ENCODE results near the gene RBFOX2. TPM values are rescaled to one million over a fixed set of nuclear protein-coding genes. Genes with fewer than 3 reads are reported as not detected.
"Not testable (repeated sequence)": the region's sequence is repeated elsewhere in the genome, so short reads cannot be mapped to it uniquely, and the experiment has no call there.

RBFOX2 gene
- total RNA-seq, 2 experiments from 2014 or later = 1.9 to 2.4 TPM

GRCh38 chr22:36022697-36023096 is 5.9 kb downstream of the RBFOX2 start:
- no peak overlapping the region for H3K4me3 Mint-ChIP-seq
- ChIA-PET CTCF (no interaction called here), POLR2A (interaction anchor here (0.7 kb wide), 1 partner anchor 413 kb away, joined by 3 read pairs; no protein-coding TSS in a partner anchor)
- H3K9me3 Mint-ChIP-seq = no peaks in the 10 kb centered on the region
- H3K4me1 Mint-ChIP-seq (ENCODE audit: low read depth) = peaks cover 27% of the 10 kb centered on the region
- H3K27me3 ChIP-seq (ENCODE audit: control insufficient read depth in 1 of 2, insufficient read depth in 2 of 2, low read length in 2 of 2) = no peaks in the 10 kb centered on the region
- H3K27me3 Mint-ChIP-seq = no peaks in the 10 kb centered on the region
- H3K36me3 ChIP-seq (ENCODE audit: insufficient read depth, low read length) = no peaks in the 10 kb centered on the region
- H3K4me3 ChIP-seq (ENCODE audit: low read length) = no peak overlapping the region
- peak overlapping the region; percentile 66 for H3K27ac Mint-ChIP-seq
- peaks cover 2% of the 10 kb centered on the region for H3K4me1 ChIP-seq (ENCODE audit: insufficient read depth, low read length)
- TF ChIP-seq CTCF (IDR thresholded peaks at IDR 0.05) = no peak
- H3K36me3 Mint-ChIP-seq (ENCODE audit: low read depth) = no peaks in the 10 kb centered on the region
- H3K9me3 ChIP-seq (ENCODE audit: control insufficient read depth in 1 of 2, insufficient read depth in 1 of 2, low read length in 2 of 2) = no peaks in the 10 kb centered on the region
- intact Hi-C loops (cut with DNase I, micrococcal nuclease) = no loop called here
- ATAC-seq (ENCODE audit: poor library complexity) (no peak), DNase-seq (no peak)
- H3K27ac ChIP-seq (ENCODE audit: low read depth in 1 of 2, low read length in 2 of 2) = no peak overlapping the region

GRCh38 chr22:36022162-36022561 is 6.5 kb downstream of the RBFOX2 start:
- no peaks in the 10 kb centered on the region for H3K36me3 Mint-ChIP-seq (ENCODE audit: low read depth)
- ChIA-PET CTCF (no interaction called here), POLR2A (interaction anchor here (0.7 kb wide), 1 partner anchor 414 kb away, joined by 3 read pairs; no protein-coding TSS in a partner anchor)
- Histone ChIP-seq H3K27me3 (ENCODE audit: control insufficient read depth in 1 of 2, insufficient read depth in 2 of 2, low read length in 2 of 2) (no peaks in the 10 kb centered on the region), H3K36me3 (ENCODE audit: insufficient read depth, low read length) (no peaks in the 10 kb centered on the region), H3K27ac (ENCODE audit: low read depth in 1 of 2, low read length in 2 of 2) (no peak overlapping the region), H3K4me3 (ENCODE audit: low read length) (no peak overlapping the region), H3K4me1 (ENCODE audit: insufficient read depth, low read length) (no peaks in the 10 kb centered on the region), H3K9me3 (ENCODE audit: control insufficient read depth in 1 of 2, insufficient read depth in 1 of 2, low read length in 2 of 2) (no peaks in the 10 kb centered on the region)
- peak; percentile 49 for ATAC-seq (ENCODE audit: poor library complexity)
- peak overlapping the region; percentile 2 for H3K4me3 Mint-ChIP-seq
- DNase-seq = no peak
- peak overlapping the region; percentile 66 for H3K27ac Mint-ChIP-seq
- intact Hi-C loops (cut with DNase I, micrococcal nuclease) = no loop called here
- no peaks in the 10 kb centered on the region for H3K27me3 Mint-ChIP-seq
- H3K4me1 Mint-ChIP-seq (ENCODE audit: low read depth) = peaks cover 22% of the 10 kb centered on the region
- no peak for TF ChIP-seq CTCF (IDR thresholded peaks at IDR 0.05)
- H3K9me3 Mint-ChIP-seq = no peaks in the 10 kb centered on the region

GRCh38 chr22:36021606-36022153 is 6.9 kb downstream of the RBFOX2 start:
- H3K4me3 ChIP-seq (ENCODE audit: low read length) = no peak overlapping the region
- Mint-ChIP-seq H3K4me1 (ENCODE audit: low read depth) (peaks cover 17% of the 10 kb centered on the region), H3K27ac (peak overlapping the region; percentile 66), H3K4me3 (peak overlapping the region; percentile 1), H3K9me3 (no peaks in the 10 kb centered on the region), H3K27me3 (no peaks in the 10 kb centered on the region), H3K36me3 (ENCODE audit: low read depth) (no peaks in the 10 kb centered on the region)
- DNase-seq (no peak), ATAC-seq (ENCODE audit: poor library complexity) (no peak)
- TF ChIP-seq CTCF (IDR thresholded peaks at IDR 0.05) = no peak
- H3K27ac ChIP-seq (ENCODE audit: low read depth in 1 of 2, low read length in 2 of 2) = no peak overlapping the region
- intact Hi-C loops (cut with DNase I, micrococcal nuclease) = no loop called here
- ChIA-PET CTCF (no interaction called here), POLR2A (no interaction called here)
- H3K36me3 ChIP-seq (ENCODE audit: insufficient read depth, low read length) = no peaks in the 10 kb centered on the region
- no peaks in the 10 kb centered on the region for H3K27me3 ChIP-seq (ENCODE audit: control insufficient read depth in 1 of 2, insufficient read depth in 2 of 2, low read length in 2 of 2)
- no peaks in the 10 kb centered on the region for H3K4me1 ChIP-seq (ENCODE audit: insufficient read depth, low read length)
- no peaks in the 10 kb centered on the region for H3K9me3 ChIP-seq (ENCODE audit: control insufficient read depth in 1 of 2, insufficient read depth in 1 of 2, low read length in 2 of 2)

- intact Hi-C loops (cut with DNase I, micrococcal nuclease) = not testable (repeated sequence)
These were observed 7.8 kb downstream of the RBFOX2 start for GRCh38 chr22:36020865-36021264.

More at GRCh38 chr22:36020865-36021264, 7.8 kb downstream of the RBFOX2 start:
- H3K36me3 Mint-ChIP-seq (ENCODE audit: low read depth); H3K4me3 ChIP-seq (ENCODE audit: low read length); POLR2A ChIA-PET; CTCF ChIA-PET; H3K27me3 Mint-ChIP-seq; DNase-seq; ATAC-seq (ENCODE audit: poor library complexity); H3K9me3 ChIP-seq (ENCODE audit: control insufficient read depth in 1 of 2, insufficient read depth in 1 of 2, low read length in 2 of 2); H3K27ac Mint-ChIP-seq; H3K4me3 Mint-ChIP-seq; H3K9me3 Mint-ChIP-seq; H3K36me3 ChIP-seq (ENCODE audit: insufficient read depth, low read length); H3K4me1 ChIP-seq (ENCODE audit: insufficient read depth, low read length); H3K27me3 ChIP-seq (ENCODE audit: control insufficient read depth in 1 of 2, insufficient read depth in 2 of 2, low read length in 2 of 2); H3K27ac ChIP-seq (ENCODE audit: low read depth in 1 of 2, low read length in 2 of 2): not testable (repeated sequence)
- peaks cover 13% of the 10 kb centered on the region for H3K4me1 Mint-ChIP-seq (ENCODE audit: low read depth)
